Ovary (tissue), 3 donors: ENCODE measurements around the gene GLUD1.

Experiments used
- EP300 ChIP-seq: sonication (generic); formaldehyde crosslinking; IDR thresholded peaks from one replicate; pipeline ENCODE4 v1.6.1; 2017; ENCODE audit warnings: antibody characterized with exemption
- POLR2A ChIP-seq: fragments of 450-650 bp; IDR thresholded peaks from one replicate; pipeline ENCODE4 v1.6.1; 2017; ENCODE audit warnings: antibody characterized with exemption, mild to moderate bottlenecking, moderate library complexity
- TF ChIP-seq, protein P1 (sequence below), 3 donors: fragments of 450-650 bp in 2 of 3; fragments of 200-600 bp in 1 of 3; IDR thresholded peaks; one replicate each; pipeline versions ENCODE4 v1.5.1 to v1.8.0; 2016 to 2022; ENCODE audit warnings: antibody characterized with exemption in 3 of 3, mild to moderate bottlenecking in 1 of 3
- donor health status: DM: no; HTN: no; CAD: no.

DNA sequence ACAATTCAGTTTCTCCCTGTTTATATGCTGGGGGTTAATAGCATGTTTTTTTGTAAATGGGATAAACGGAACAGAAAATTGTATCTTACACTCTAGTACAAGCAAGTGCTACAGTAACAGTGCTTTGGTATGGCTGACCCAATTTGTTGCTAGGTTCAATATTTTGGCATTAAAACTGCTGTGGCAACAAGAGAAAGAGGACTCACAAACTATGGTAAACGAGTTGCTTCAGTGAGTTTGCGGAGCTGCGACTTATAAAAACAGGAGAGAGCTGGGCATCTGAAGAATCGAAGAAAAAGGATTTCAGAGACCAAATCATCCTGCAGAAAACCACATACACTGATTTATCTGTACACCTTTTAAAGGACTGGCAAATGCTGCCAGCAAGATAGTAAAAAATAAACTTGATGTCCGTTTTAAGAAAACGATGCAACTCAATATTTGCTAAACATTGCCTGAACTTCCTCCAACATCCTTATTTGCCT is 2.2 kb downstream of the GLUD1 start:
- TF ChIP-seq, protein P1, sequence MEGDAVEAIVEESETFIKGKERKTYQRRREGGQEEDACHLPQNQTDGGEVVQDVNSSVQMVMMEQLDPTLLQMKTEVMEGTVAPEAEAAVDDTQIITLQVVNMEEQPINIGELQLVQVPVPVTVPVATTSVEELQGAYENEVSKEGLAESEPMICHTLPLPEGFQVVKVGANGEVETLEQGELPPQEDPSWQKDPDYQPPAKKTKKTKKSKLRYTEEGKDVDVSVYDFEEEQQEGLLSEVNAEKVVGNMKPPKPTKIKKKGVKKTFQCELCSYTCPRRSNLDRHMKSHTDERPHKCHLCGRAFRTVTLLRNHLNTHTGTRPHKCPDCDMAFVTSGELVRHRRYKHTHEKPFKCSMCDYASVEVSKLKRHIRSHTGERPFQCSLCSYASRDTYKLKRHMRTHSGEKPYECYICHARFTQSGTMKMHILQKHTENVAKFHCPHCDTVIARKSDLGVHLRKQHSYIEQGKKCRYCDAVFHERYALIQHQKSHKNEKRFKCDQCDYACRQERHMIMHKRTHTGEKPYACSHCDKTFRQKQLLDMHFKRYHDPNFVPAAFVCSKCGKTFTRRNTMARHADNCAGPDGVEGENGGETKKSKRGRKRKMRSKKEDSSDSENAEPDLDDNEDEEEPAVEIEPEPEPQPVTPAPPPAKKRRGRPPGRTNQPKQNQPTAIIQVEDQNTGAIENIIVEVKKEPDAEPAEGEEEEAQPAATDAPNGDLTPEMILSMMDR (IDR thresholded peaks at IDR 0.05), result no peak
- TF ChIP-seq EP300, result no peak
- no peak for TF ChIP-seq POLR2A
